NCI-H2107 (cell line): ENCODE measurements around the gene ABCA7.

Experiments
- DNase-seq: peaks from one replicate; lab custom pipeline; 2025; lab: John Stamatoyannopoulos, UW

Gene ABCA7

GRCh38 chr19:1088416-1089010 lies 48.6 kb downstream of the ABCA7 start:
- DNase-seq = no peak

- no peak for DNase-seq
Observed at GRCh38 chr19:1089126-1089771, 49.3 kb downstream of the ABCA7 start.

GRCh38 chr19:1089891-1090290 lies 50.0 kb downstream of the ABCA7 start:
- no peak for DNase-seq

GRCh38 chr19:1090731-1091543 lies 51.0 kb downstream of the ABCA7 start:
- DNase-seq = no peak

DNA sequence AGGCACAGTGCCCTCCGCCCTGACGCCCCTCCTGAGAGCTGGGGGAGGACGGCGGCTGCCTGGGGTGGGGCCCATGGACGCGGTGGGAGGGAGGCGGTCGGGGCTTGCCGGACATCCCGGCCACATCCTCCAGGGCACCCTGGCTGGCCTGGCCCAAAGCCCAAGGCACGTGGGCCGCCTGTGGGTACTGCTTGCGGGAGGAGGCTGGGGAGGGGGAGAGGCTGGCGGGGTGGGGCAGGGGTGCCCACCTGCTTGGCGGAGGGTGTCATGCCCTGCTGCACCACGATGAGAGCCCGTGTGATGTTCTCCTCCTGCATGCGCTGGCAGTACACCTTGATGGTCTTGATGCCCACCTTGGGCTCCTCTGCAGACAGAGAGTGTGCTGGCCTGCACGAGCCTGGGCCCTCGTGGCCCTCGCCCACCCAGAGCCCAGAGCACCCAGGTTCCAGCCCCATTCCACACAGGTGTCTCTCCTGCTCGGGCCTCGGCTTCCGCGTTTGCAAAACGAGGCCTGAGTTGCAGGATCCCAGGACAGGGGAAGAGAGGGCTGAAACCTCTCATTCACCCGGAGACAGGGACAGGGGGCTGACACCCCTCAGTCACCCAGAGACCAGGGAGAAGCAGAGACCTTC lies 51.8 kb downstream of the ABCA7 start:
- no peak for DNase-seq

- no peak for DNase-seq
Observed at GRCh38 chr19:1093330-1093729, 53.4 kb downstream of the ABCA7 start.

- no peak for DNase-seq
Observed at GRCh38 chr19:1093811-1094553, 54.1 kb downstream of the ABCA7 start.

DNA sequence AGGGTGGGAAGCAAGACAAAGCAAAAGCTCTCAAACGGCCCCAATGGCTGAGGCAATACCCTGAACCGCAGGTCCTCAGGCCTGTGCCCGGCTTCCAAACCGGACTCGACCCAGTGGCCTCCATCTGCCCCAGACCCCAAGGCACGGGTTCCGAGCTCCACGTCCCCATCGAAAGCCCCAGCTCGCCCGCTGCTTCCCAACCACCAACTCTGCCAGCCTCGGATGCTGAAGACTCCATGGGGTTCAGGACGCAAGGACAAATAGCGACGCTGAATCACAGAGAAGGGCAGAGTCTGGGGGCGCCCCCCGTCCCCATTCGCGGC lies 54.7 kb downstream of the ABCA7 start:
- DNase-seq = no peak

GRCh38 chr19:1094978-1095701 lies 55.2 kb downstream of the ABCA7 start, which contains the start of gene POLR2E:
Gene POLR2E (minus strand): TSS chr19:1095375. CDS start chr19:1095315, 60 bp downstream.
- peak; percentile 93 for DNase-seq

DNA sequence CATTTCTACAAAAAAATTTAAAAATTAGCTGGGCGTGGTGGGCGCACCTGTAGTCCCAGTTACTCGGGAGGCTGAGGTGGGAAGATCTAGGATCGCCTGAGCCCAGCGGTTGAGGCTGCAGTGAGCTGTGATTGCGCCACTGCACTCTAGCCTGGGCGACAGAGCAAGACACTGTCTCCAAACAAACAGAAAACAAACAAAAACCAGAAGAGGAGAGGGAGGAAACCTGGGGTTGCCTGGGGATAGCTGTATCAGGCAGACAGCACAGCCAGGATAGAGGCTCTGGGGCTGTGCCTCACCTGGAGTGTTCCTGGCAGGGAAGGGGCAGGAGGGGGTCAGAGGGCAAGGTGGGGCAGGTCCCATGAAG lies 57.9 kb downstream of the ABCA7 start:
- no peak for DNase-seq

- DNase-seq = no peak
Observed at GRCh38 chr19:1098177-1099051, 58.5 kb downstream of the ABCA7 start.

GRCh38 chr19:1101337-1101698 lies 61.4 kb downstream of the ABCA7 start:
- no peak for DNase-seq

- DNase-seq = no peak
Observed at GRCh38 chr19:1102407-1103131, 62.7 kb downstream of the ABCA7 start.

GRCh38 chr19:1103132-1103707 lies 63.3 kb downstream of the ABCA7 start:
- DNase-seq = no peak

GRCh38 chr19:1103708-1104310 lies 63.9 kb downstream of the ABCA7 start, which contains the start of gene GPX4:
Gene GPX4 (plus strand): TSS chr19:1103994. CDS start chr19:1104044, 50 bp downstream.
- DNase-seq = peak; percentile 99

- peak; percentile 54 for DNase-seq
Observed at GRCh38 chr19:1104311-1105007, 64.6 kb downstream of the ABCA7 start.

DNA sequence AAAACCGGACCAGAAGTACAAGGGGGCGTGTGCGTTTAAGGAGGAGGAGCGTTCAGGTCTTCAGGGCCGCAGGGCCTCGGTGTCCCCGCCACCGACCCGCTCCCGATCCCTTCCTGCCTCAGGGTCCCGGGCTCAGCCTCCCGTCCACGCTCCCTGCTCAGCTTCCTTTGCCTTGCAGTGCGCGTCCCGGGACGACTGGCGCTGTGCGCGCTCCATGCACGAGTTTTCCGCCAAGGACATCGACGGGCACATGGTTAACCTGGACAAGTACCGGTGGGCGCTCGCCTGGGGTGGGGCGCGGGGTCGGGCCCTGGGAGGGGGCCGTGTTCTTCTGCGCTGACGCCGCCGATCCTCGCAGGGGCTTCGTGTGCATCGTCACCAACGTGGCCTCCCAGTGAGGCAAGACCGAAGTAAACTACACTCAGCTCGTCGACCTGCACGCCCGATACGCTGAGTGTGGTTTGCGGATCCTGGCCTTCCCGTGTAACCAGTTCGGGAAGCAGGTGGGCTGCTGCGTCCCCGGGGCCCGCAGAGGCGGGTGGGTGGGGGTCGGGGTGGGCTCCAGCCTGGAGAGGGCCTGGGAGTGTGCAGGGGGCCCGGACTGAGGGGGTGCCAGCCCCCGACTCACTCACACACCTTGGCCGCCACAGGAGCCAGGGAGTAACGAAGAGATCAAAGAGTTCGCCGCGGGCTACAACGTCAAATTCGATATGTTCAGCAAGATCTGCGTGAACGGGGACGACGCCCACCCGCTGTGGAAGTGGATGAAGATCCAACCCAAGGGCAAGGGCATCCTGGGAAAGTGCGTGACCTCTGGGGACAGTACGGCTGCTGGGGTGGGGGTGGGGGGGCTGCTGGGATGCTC lies 65.3 kb downstream of the ABCA7 start:
- no peak for DNase-seq
